ENCODE measurements around the gene SLC18B1.
"Not testable (repeated sequence)": the region's sequence is repeated elsewhere in the genome, so short reads cannot be mapped to it uniquely, and the experiment has no call there.

SLC18B1 gene

GRCh38 chr6:132798869-132799538, 567 bp upstream of the SLC18B1 start:
- DNase-seq, result peak; percentile 73

DNA sequence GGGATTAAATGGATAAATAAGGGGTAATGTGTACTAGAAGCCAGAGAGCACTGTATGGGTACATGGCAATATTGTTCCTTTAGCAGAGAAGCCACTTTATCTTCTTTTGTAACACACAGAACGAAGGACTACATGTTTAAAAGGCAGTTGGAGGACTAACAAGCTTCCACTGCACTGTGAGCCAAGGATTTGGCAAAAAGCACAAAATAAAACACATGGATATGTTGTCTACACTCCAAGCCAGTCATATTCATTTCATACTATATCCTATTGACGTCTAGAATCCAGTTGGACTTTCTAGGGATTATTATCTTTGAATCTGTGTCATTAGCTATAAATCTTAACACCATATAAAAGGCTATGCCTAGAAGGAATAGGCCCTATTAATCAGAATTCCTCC, 3.0 kb downstream of the SLC18B1 start:
- DNase-seq, result no peak

DNA sequence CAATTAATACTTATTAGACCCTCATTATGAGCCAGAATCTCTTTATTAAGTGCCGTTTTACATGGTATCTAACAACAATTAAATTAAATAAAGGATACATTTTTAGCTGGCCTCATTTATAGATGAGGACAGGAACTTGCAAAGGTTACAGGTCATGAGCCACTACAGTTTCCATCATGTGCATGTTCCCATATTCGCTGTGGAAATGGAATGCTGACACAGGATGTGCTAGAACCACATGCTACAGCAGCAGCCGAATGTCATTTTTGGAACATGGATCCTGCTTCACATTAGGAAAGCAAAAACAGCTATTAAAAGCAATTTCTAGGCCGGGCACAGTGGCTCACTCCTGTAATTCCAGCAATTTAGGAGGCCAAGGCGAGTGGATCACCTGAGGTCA, 5.9 kb downstream of the SLC18B1 start:
- DNase-seq, result no peak

DNA sequence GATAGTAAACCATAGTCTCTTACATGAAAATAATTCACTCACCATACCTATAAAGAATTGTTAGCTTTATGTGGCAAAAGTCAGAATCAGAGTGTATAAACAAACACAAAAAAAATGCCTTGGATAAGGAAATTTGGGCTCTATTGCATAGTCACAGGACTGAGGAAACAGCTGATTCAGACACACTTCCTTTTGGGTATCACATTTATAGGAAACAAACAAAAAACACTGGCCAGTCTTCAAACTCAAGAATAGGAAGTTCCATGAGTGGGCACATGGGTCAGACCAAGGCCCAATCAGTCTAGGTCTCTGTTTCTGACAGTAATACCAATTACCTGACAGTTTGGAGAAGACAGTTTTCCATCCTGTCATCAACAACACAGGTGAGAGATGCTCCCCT, 8.0 kb downstream of the SLC18B1 start:
- DNase-seq, result no peak

DNA sequence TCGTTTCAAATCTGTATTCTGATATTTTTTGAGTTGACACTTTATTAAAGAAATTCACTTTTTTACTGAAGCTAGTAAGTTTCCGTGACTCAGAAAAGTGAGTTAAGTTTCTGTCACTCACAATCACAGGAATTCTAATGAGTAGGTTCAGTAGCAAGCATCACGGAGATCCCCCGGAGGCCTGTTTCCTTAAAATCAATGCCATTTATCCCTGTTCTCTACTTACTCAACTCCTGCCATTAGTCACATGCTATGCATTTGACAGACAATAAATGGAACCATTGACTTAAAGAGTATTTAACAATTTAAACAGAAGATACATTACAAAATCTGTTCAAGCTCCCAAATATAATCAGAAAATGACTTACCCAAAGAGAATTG, 9.1 kb downstream of the SLC18B1 start:
- DNase-seq, result no peak

GRCh38 chr6:132788658-132789395, 9.6 kb downstream of the SLC18B1 start:
- no peak for DNase-seq

- no peak for DNase-seq
Observed at GRCh38 chr6:132785936-132786335, 12.5 kb downstream of the SLC18B1 start.

DNA sequence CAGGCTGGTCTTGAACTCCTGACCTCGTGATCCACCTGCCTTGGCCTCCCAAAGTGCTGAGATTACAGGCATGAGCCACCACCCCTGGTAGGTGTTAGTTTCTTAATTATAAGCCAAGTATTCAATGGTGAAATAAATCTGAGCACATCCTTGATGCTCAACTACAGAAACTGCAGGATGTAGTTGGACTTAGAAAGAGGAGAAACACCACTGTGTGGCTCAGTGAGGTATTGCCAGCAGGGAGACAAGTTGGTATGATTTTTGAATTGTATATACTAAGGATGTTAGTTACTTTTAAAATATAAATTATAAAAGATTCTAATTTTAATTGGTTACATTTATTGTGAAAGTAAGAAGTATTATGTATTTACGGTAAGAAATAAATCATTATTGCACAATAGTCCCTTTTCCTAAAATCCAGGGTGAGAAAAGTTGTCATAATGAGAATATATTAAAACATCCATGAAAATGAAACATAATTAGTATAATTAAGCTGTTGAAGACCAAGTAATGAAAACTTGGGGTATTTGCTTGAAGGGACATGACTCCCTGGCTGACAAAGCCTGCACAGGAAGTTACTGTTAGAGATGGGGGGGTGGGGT, 17.6 kb downstream of the SLC18B1 start:
- DNase-seq, result no peak

GRCh38 chr6:132777881-132778280, 20.6 kb downstream of the SLC18B1 start:
- DNase-seq, result not testable (repeated sequence)

DNA sequence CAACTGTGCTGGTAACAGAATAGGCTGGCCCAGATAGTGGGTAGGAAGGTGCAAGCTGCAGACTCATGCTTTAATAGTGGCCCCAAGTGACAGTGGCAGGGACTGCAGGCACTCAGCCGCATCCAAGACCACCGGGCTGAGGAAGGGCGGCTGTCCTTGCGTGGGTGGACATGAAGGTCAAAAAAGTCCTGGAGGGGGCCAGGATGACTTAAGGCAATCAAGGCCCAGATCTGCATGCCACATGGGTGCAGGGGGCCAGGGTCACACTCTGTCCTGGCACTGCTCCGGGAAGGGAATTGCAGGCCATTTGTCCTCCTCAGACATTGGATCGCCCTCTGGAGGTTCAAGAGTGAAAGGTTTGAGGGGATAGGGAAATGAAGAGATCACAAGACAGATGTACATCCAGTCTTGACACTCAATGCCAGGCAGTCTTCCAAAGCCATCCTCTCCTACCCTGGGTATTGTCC, 30.4 kb downstream of the SLC18B1 start:
- no peak for DNase-seq

DNA sequence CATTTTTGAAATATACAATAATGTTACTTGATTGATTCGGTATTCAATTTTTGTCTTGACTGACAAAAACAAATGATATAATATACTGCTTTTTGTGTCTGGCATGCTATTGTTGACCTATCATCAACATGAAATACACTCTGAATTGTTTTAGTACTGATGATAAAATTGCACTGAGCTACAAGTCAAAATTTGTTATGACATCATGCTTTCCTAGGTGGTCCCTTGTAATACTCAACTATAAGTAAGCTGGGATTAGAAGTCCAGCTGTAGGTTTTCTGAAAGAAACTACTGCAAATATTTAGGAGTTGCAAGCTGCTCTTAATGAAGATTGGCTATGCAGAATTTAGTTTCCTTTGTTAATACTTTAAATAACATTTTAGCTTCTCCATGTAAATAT, 32.9 kb downstream of the SLC18B1 start:
- no peak for DNase-seq

DNA sequence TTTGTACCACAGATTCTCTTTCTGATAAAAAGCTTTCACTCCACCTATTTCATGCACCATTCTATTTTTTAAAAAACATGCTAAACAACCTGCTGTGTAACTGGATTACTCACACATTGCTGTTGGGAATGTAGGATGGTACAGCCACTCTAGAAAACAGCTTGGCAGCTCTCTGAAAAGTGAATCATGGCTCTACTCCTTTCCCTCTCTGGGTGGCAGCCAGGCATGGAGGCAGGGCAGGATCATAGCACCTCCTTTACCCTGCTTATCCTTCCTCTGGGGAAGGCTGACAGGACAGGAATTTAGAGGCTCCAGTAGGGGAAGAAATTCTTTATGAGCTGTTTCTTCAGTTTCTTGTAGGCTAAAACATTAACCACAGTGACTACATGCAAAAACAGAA, 34.1 kb downstream of the SLC18B1 start:
- DNase-seq, result no peak

GRCh38 chr6:132763269-132763668, 35.2 kb downstream of the SLC18B1 start:
- peak; percentile 1 for DNase-seq

- no peak for DNase-seq
Observed at GRCh38 chr6:132760256-132760655, 38.2 kb downstream of the SLC18B1 start.

DNA sequence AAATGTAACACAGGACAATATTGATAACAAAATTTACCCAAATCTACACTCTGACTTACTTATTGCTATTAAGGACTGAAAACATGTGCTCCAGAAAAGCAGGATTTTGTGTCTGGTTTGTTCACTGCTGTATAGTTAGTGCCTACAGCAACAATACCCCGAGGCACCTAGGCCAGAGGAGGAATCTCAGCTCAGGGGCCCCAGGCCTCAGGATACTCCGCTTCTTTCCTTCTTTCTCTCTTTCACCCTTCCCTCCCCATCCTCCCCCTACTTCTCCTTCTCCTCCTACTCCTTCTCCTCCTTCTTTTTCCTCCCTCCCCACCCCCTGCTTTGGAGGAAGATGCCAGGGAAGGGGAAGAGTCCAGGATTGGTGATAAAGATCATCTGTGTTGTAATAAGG, 39.7 kb downstream of the SLC18B1 start:
- no peak for DNase-seq

DNA sequence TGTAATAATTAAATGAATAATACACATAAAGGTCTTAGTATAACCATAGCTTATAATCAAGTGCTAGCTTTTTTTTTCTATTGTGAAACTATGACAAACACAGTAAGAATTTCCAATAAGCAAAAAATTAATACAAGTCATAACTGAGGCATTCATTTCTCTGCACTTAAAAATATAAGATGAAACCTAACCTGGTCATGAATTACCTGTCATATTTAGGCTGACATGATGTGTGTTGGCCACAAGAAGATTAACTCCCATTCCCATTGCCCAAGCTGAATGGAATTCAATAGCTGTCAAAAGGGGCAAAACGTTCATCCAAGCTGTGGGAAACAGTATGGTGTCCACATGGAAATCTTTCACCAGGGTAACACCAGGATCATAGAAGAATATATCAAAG, 46.2 kb downstream of the SLC18B1 start:
- no peak for DNase-seq

GRCh38 chr6:132751828-132752227, 46.6 kb downstream of the SLC18B1 start:
- DNase-seq, result no peak

GRCh38 chr6:132751306-132751705, 47.1 kb downstream of the SLC18B1 start:
- DNase-seq, result no peak

DNA sequence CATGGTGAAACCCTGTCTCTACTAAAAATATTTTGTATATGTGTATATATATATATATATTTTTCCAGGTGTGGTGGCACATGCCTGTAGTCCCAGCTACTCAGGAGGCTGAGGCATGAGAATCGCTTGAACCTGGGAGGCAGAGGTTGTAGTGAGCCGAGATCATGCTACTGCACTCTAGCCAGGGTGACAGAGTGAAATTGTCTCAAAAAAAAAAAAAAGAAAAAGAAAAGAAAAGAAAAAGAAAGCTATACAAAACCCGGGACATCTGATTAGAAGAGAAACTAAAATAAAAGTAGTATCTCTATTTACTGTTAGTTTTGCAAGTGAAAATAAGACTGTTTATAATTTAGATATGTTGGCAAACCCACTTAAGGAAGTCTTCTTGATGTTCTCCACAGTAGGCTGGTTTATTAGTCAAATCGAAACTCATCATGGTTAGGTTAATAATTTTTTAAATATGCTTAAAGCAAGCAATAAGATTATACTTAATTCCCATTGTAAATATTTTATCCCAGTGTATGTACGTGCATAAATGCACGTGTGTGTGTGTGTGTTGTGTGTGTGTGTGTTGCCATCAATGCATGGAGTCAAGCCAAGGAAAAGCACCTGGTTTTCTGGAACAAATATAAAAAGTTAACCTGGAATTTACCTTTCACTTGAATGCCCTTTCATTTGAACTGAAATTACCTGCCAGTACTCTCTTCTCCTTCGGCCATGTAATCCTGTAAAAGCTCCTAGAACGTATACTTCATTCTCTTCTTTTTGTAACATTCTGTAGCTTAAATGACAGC, 47.8 kb downstream of the SLC18B1 start:
- DNase-seq, result no peak

GRCh38 chr6:132749111-132749510, 49.3 kb downstream of the SLC18B1 start:
- no peak for DNase-seq

DNA sequence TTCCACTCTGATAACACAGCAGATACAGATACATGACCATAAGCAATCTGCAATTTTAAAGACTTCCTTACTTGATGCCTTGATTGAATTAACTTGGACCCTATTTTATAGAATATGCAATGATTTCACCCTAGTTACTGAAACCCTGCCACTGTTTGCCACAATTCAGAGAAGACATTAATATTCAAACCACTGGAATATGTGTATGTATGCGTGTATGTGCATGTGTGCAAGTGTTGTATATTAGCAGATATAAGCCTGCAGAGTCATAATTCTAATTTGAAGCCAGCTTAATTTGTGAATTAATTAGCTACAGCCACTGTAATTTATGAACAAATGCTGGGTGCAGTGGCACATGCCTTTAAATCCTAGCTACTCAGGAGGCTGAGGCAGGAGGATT, 50.0 kb downstream of the SLC18B1 start:
- no peak for DNase-seq

GRCh38 chr6:132746048-132746447, 52.4 kb downstream of the SLC18B1 start:
- no peak for DNase-seq

DNA sequence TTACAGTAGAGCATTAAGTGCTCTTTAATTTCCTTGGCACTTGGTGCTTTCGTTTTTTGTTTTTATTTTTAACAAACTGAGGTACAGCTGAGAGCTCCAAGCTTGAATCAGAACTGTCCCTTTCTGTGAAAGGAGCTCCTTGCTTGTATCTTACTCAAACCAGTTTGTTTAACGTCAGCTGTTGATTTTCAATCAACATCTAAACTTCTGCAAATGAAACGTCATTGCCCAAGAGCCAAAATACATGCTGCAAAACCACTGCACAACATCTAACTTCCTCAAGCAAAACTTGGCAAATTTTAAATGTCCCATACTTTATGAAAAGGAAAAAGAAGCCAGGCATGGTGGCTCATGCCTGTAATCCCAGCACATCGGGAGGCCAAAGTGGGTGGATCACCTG, 55.9 kb downstream of the SLC18B1 start:
- DNase-seq, result no peak

Data from stimulated activated naive CD4-positive, alpha-beta T cell treated with Interleukin-2 at 50 U/mL for 16 hours (primary cell).